ENCODE measurements around the gene CDH20. TPM values are rescaled to one million over a fixed set of nuclear protein-coding genes. Genes with fewer than 3 reads are reported as not detected.

The CDH20 gene
- total RNA-seq, 1 experiment from 2014 or later = not detected

DNA sequence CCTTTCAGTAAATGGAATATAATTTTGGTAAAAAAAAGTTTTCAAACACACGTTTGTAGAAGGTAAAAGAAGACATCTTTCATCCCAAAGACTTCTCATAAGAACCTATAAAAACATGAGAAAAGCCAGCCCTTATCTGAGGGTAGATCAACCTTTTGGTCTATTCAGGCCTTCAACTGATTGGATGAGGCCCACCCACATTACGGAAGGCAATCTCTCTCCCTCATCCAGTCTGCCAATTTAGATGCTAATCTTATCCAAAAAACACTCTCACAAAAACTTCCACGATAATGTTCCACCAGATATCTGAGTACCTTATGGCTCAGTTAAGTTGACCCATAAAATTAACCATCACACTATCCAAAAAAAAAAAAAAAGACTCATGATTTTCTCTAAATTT is 2.2 kb upstream of the CDH20 start:
- Histone ChIP-seq H3K27me3 (ENCODE audit: insufficient read depth, low read length) (peaks cover under 1% of the 10 kb centered on the region; the same call in 1 of the 2 replicates), H3K79me2 (ENCODE audit: insufficient read depth, low read length) (no peaks in the 10 kb centered on the region), H3K9ac (ENCODE audit: low read length) (no peak overlapping the region), H3K9me2 (ENCODE audit: insufficient read depth) (no peaks in the 10 kb centered on the region), H2AFZ (ENCODE audit: low read depth, low read length, poor library complexity, severe bottlenecking) (no peak overlapping the region), H3K9me3 (ENCODE audit: control insufficient read depth in 1 of 2, insufficient read depth in 1 of 2, low read depth in 1 of 2, low read length in 2 of 2) (no peaks in the 10 kb centered on the region), H3K4me1 (ENCODE audit: control insufficient read depth in 1 of 2, insufficient read depth in 2 of 2, low read length in 2 of 2) (no peaks in the 10 kb centered on the region), H3K36me3 (ENCODE audit: control insufficient read depth in 1 of 2, insufficient read depth in 2 of 2, low read length in 2 of 2) (no peaks in the 10 kb centered on the region), H3K4me3 (replicated peaks in 1 of 2; ENCODE audit: low read depth in 1 of 2, low read length in 2 of 2) (no peak overlapping the region), H3K27ac (ENCODE audit: low read depth, low read length) (no peak overlapping the region), H3K4me2 (ENCODE audit: low read length) (no peak overlapping the region), H4K20me1 (ENCODE audit: insufficient read depth) (no peaks in the 10 kb centered on the region)
- ATAC-seq (no peak), DNase-seq (ENCODE audit: low read depth, low spot score) (no peak)
- TF ChIP-seq EZH2 (IDR thresholded peaks at IDR 0.05) (no peak), RAD21 (IDR thresholded peaks at IDR 0.05; ENCODE audit: low read depth) (no peak), TCF7L2 (IDR thresholded peaks at IDR 0.05; ENCODE audit: borderline replicate concordance, extremely low read depth, insufficient read depth, insufficient read length) (no peak), CEBPB (IDR thresholded peaks at IDR 0.05; ENCODE audit: low read depth) (no peak)
- ChIA-PET CTCF (no interaction called here), RAD21 (ENCODE audit: low non-redundant PET in 1 of 2, low total read pairs in 2 of 2, uncharacterized antibody in 2 of 2, unreplicated experiment in 2 of 2) (no interaction called here), POLR2A (no interaction called here)
- BruUV-seq (replicated peaks) = no TSS peak
- intact Hi-C loops (cut with micrococcal nuclease) = no loop called here

DNA sequence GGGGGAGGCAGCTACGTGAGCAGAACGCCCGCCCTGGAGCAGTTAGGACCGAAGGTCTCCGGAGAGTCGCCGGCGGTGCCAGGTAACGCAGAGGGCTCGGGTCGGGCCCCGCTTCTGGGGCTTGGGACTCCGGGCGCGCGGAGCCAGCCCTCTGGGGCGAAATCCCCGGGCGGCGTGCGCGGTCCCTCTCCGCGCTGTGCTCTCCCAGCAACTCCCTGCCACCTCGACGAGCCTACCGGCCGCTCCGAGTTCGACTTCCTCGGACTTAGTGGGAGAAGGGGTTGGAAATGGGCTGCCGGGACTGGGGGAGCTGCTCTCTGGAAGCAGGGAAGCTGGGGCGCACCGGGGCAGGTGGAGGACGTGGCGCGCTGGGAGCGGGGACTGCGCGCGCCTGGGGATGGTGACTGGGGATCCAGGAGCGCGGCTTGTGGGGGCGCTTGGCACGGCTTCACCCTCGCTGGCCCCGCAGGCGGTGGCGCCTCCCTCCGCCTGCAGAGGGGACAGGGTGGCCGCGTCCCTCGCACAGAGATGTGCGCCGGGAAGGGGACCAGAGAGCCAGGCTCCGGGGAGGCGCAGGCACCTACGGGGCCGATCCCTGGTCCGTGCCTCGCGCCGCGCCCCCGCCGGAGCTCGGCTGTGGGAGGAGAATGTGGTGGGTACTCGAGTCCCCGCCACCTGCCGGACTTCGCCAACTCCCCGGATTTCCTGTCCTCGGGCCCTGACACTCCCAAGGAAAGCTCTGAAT is 688 bp downstream of the CDH20 start:
- no peak overlapping the region for H3K27ac ChIP-seq (ENCODE audit: low read depth, low read length)
- H4K20me1 ChIP-seq (ENCODE audit: insufficient read depth) = no peaks in the 10 kb centered on the region
- H3K79me2 ChIP-seq (ENCODE audit: insufficient read depth, low read length) = no peaks in the 10 kb centered on the region
- BruUV-seq (replicated peaks) = no TSS peak
- RAD21 ChIA-PET (ENCODE audit: low non-redundant PET in 1 of 2, low total read pairs in 2 of 2, uncharacterized antibody in 2 of 2, unreplicated experiment in 2 of 2) = no interaction called here
- intact Hi-C loops (cut with micrococcal nuclease) = no loop called here
- peaks cover 7% of the 10 kb centered on the region; the same call in 1 of the 2 replicates for H3K27me3 ChIP-seq (ENCODE audit: insufficient read depth, low read length)
- CTCF ChIA-PET = no interaction called here
- TF ChIP-seq, protein P1, sequence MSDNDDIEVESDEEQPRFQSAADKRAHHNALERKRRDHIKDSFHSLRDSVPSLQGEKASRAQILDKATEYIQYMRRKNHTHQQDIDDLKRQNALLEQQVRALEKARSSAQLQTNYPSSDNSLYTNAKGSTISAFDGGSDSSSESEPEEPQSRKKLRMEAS (IDR thresholded peaks at IDR 0.05) = no peak
- TF ChIP-seq, protein P2, sequence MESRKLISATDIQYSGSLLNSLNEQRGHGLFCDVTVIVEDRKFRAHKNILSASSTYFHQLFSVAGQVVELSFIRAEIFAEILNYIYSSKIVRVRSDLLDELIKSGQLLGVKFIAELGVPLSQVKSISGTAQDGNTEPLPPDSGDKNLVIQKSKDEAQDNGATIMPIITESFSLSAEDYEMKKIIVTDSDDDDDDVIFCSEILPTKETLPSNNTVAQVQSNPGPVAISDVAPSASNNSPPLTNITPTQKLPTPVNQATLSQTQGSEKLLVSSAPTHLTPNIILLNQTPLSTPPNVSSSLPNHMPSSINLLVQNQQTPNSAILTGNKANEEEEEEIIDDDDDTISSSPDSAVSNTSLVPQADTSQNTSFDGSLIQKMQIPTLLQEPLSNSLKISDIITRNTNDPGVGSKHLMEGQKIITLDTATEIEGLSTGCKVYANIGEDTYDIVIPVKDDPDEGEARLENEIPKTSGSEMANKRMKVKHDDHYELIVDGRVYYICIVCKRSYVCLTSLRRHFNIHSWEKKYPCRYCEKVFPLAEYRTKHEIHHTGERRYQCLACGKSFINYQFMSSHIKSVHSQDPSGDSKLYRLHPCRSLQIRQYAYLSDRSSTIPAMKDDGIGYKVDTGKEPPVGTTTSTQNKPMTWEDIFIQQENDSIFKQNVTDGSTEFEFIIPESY (IDR thresholded peaks at IDR 0.05; ENCODE audit: extremely low read depth, insufficient replicate concordance, low read length) = no peak
- TF ChIP-seq ZFX (IDR thresholded peaks at IDR 0.05) = no peak
- TF ChIP-seq POLR2A (IDR thresholded peaks at IDR 0.05; ENCODE audit: borderline replicate concordance, extremely low read depth, insufficient read depth, insufficient read length) = no peak
- no peak for TF ChIP-seq ZNF274 (IDR thresholded peaks at IDR 0.05; ENCODE audit: low read depth, low read length)
- TF ChIP-seq YY1 (IDR thresholded peaks at IDR 0.05; ENCODE audit: extremely low read depth, insufficient replicate concordance, low read depth, low read length) = no peak
- no peak for TF ChIP-seq ELF1 (IDR thresholded peaks at IDR 0.05; ENCODE audit: borderline replicate concordance, low read depth)
- TF ChIP-seq, protein P3, sequence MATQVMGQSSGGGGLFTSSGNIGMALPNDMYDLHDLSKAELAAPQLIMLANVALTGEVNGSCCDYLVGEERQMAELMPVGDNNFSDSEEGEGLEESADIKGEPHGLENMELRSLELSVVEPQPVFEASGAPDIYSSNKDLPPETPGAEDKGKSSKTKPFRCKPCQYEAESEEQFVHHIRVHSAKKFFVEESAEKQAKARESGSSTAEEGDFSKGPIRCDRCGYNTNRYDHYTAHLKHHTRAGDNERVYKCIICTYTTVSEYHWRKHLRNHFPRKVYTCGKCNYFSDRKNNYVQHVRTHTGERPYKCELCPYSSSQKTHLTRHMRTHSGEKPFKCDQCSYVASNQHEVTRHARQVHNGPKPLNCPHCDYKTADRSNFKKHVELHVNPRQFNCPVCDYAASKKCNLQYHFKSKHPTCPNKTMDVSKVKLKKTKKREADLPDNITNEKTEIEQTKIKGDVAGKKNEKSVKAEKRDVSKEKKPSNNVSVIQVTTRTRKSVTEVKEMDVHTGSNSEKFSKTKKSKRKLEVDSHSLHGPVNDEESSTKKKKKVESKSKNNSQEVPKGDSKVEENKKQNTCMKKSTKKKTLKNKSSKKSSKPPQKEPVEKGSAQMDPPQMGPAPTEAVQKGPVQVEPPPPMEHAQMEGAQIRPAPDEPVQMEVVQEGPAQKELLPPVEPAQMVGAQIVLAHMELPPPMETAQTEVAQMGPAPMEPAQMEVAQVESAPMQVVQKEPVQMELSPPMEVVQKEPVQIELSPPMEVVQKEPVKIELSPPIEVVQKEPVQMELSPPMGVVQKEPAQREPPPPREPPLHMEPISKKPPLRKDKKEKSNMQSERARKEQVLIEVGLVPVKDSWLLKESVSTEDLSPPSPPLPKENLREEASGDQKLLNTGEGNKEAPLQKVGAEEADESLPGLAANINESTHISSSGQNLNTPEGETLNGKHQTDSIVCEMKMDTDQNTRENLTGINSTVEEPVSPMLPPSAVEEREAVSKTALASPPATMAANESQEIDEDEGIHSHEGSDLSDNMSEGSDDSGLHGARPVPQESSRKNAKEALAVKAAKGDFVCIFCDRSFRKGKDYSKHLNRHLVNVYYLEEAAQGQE (IDR thresholded peaks at IDR 0.05; ENCODE audit: low read depth) = no peak
- H3K4me1 ChIP-seq (ENCODE audit: control insufficient read depth in 1 of 2, insufficient read depth in 2 of 2, low read length in 2 of 2) = no peaks in the 10 kb centered on the region
- H3K9me2 ChIP-seq (ENCODE audit: insufficient read depth) = no peaks in the 10 kb centered on the region
- H3K36me3 ChIP-seq (ENCODE audit: control insufficient read depth in 1 of 2, insufficient read depth in 2 of 2, low read length in 2 of 2) = no peaks in the 10 kb centered on the region
- DNase-seq (ENCODE audit: low read depth, low spot score) = no peak
- no peak overlapping the region for H2AFZ ChIP-seq (ENCODE audit: low read depth, low read length, poor library complexity, severe bottlenecking)
- no peak overlapping the region for H3K4me3 ChIP-seq (replicated peaks in 1 of 2; ENCODE audit: low read depth in 1 of 2, low read length in 2 of 2)
- H3K9ac ChIP-seq (ENCODE audit: low read length) = no peak overlapping the region
- H3K9me3 ChIP-seq (ENCODE audit: control insufficient read depth in 1 of 2, insufficient read depth in 1 of 2, low read depth in 1 of 2, low read length in 2 of 2) = no peaks in the 10 kb centered on the region
- no peak overlapping the region for H3K4me2 ChIP-seq (ENCODE audit: low read length)
- POLR2A ChIA-PET = no interaction called here
- ATAC-seq = no peak
